GM13977 (cell line): ENCODE data around the gene MBNL1.
"Not testable (repeated sequence)": the region's sequence is repeated elsewhere in the genome, so short reads cannot be mapped to it uniquely, and the experiment has no call there.

Experiments used
- DNase-seq: peaks from one replicate; pipeline ENCODE4 v3.0.0; 2012; ENCODE audit warnings: low spot score
- CTCF ChIP-seq: IDR thresholded peaks from 2 replicates; pipeline ENCODE4 v1.5.1; 2012; ENCODE audit warnings: mild to moderate bottlenecking, control low read depth; ENCODE audit not compliant: insufficient read depth; ENCODE audit errors: extremely low read depth, missing control alignments
- in situ Hi-C: fragments of 300-500 bp; cut with MboI; formaldehyde crosslinking; loops from one replicate; pipeline ENCODE4 v1.12.0; 2022; ENCODE audit warnings: low sequenced_read_pairs, low pct_unique_long_range_greater_than_20kb, mixed read lengths, inconsistent platforms; ENCODE audit not compliant: unreplicated experiment

The MBNL1 gene

GRCh38 chr3:152365766-152366593, 97.3 kb downstream of the MBNL1 start:
- no peak for DNase-seq
- no peak for TF ChIP-seq CTCF
- in situ Hi-C loops: no loop called here

GRCh38 chr3:152367192-152367591, 98.5 kb downstream of the MBNL1 start:
- in situ Hi-C loops, DNase-seq: not testable (repeated sequence)

- DNase-seq, in situ Hi-C loops: not testable (repeated sequence)
Measured at GRCh38 chr3:152372633-152373032, 103.9 kb downstream of the MBNL1 start.

- in situ Hi-C loops: no loop called here
- TF ChIP-seq CTCF: no peak
- no peak for DNase-seq
Measured at GRCh38 chr3:152373379-152373778, 104.7 kb downstream of the MBNL1 start.

- DNase-seq: no peak
- peak; percentile 4 for TF ChIP-seq CTCF
- in situ Hi-C loops: no loop called here
Measured at GRCh38 chr3:152374262-152374990, 105.7 kb downstream of the MBNL1 start.

GRCh38 chr3:152375546-152375945, 106.8 kb downstream of the MBNL1 start:
- no peak for DNase-seq
- no peak for TF ChIP-seq CTCF
- in situ Hi-C loops: no loop called here

- no peak for TF ChIP-seq CTCF
- in situ Hi-C loops: no loop called here
- peak; percentile 9 for DNase-seq
Measured at GRCh38 chr3:152376351-152377183, 107.8 kb downstream of the MBNL1 start.
